HepG2 (cell line): ENCODE data around the gene PTPN14. TPM values are rescaled to one million over a fixed set of nuclear protein-coding genes. Genes with fewer than 3 reads are reported as not detected.

Experiments
- ATAC-seq: fragments of 200-7000 bp; cut with Tn5 transposase; 3 replicates; pipeline ENCODE4 v1.9.1; 2020; ENCODE audit warnings: mild to moderate bottlenecking, moderate library complexity
- BruUV-seq: library from RNA; stranded (reverse); fragments of 400-500 nt; replicated peaks from 2 replicates; lab custom pipeline; 2021; lab: Mats Ljungman, UMichigan
- CTCF ChIA-PET: fragments of 300-600 bp; formaldehyde crosslinking; extraction: SDS; loops from one replicate; lab custom pipeline; 2021; ENCODE audit warnings: low total read pairs, inconsistent platforms, low intra/inter-chr PET ratio; lab: Yijun Ruan, JAX
- POLR2A ChIA-PET: fragments of 350-600 bp; sonication (Branson Sonifier 250); formaldehyde crosslinking; loops from one replicate; lab custom pipeline; 2020; ENCODE audit warnings: antibody characterized with exemption, inconsistent platforms; lab: Yijun Ruan, JAX
- DNase-seq: peaks from one replicate; pipeline ENCODE4 v3.0.0-alpha.2; 2015; ENCODE audit warnings: low spot score
- FAIRE-seq: peaks from 3 replicates; lab custom pipeline; 2011; peaks lifted over from hg19 to GRCh38; lab: Jason Lieb, UNC
- H2AFZ ChIP-seq: one replicate; pipeline ENCODE4 v1.6.1; 2011; ENCODE audit warnings: low read length, inconsistent platforms
- H3K27ac ChIP-seq: fragments of 300-600 bp; 3 replicates; pipeline ENCODE4 v1.8.0; 2011; ENCODE audit warnings: mixed run types, mild to moderate bottlenecking, mixed read lengths, low read length, inconsistent platforms; ENCODE audit not compliant: insufficient read depth; ENCODE audit errors: extremely low read length
- H3K27me3 ChIP-seq, 2 experiments: fragments of 200-600 bp in 1 of 2; 2 replicates in 1 of 2; 3 replicates in 1 of 2; pipeline versions ENCODE4 v1.6.0 to v1.8.0; 2011; ENCODE audit warnings: low read length in 2 of 2, mild to moderate bottlenecking in 2 of 2, moderate library complexity in 2 of 2, inconsistent platforms in 1 of 2; ENCODE audit not compliant: insufficient read depth in 2 of 2, control insufficient read depth in 1 of 2
- H3K36me3 ChIP-seq, 2 experiments: fragments of 200-600 bp in 1 of 2; replicated peaks in 1 of 2; 2 replicates in 1 of 2; 3 replicates in 1 of 2; pipeline versions ENCODE4 v1.5.1 to v1.8.0; 2011; ENCODE audit warnings: low read length in 2 of 2, inconsistent platforms in 1 of 2; ENCODE audit not compliant: insufficient read depth in 2 of 2, control insufficient read depth in 1 of 2
- H3K4me1 ChIP-seq: 2 replicates; pipeline ENCODE4 v1.5.1; 2012; ENCODE audit warnings: low read length, inconsistent platforms; ENCODE audit not compliant: insufficient read depth
- H3K4me2 ChIP-seq: 2 replicates; pipeline ENCODE4 v1.6.0; 2011; ENCODE audit warnings: low read depth, low read length, inconsistent platforms
- H3K4me3 ChIP-seq, 3 experiments: fragments of 200-600 bp in 1 of 3; sonication (generic), shearing (Covaris generic) in 1 of 3; replicated peaks in 1 of 3; 2 replicates each; pipeline ENCODE4 v1.5.1; 2011 to 2016; ENCODE audit warnings: low read length in 3 of 3, inconsistent platforms in 2 of 3, low read depth in 2 of 3, mild to moderate bottlenecking in 2 of 3, control low read depth in 1 of 3, mixed read lengths in 1 of 3; ENCODE audit not compliant: insufficient read depth in 1 of 3
- H3K79me2 ChIP-seq: one replicate; pipeline ENCODE4 v1.6.1; 2011; ENCODE audit warnings: low read length, inconsistent platforms; ENCODE audit not compliant: insufficient read depth
- H3K9ac ChIP-seq: 2 replicates; pipeline ENCODE4 v1.6.0; 2011; ENCODE audit warnings: mild to moderate bottlenecking, low read depth, low read length, inconsistent platforms; ENCODE audit not compliant: insufficient read depth
- H3K9me3 ChIP-seq: 2 replicates; pipeline ENCODE4 v1.5.1; 2012; ENCODE audit warnings: mild to moderate bottlenecking, low read length
- H4K20me1 ChIP-seq: 2 replicates; pipeline ENCODE4 v1.6.0; 2011; ENCODE audit warnings: inconsistent platforms, mild to moderate bottlenecking, low read length, moderate library complexity; ENCODE audit not compliant: insufficient read depth
- CBX5 ChIP-seq: sonication (generic); formaldehyde crosslinking; IDR thresholded peaks from 2 replicates; pipeline ENCODE4 v1.4.0; 2020; ENCODE audit warnings: missing genetic modification reagents, borderline replicate concordance
- DNMT1 ChIP-seq: sonication (generic); formaldehyde crosslinking; IDR thresholded peaks from 2 replicates; pipeline ENCODE4 v1.5.1; 2020; ENCODE audit warnings: mild to moderate bottlenecking, missing genetic modification reagents
- MLX ChIP-seq: IDR thresholded peaks from 2 replicates; pipeline ENCODE4 v1.6.1; 2016
- NFKB2 ChIP-seq: sonication (generic); formaldehyde crosslinking; IDR thresholded peaks from 2 replicates; pipeline ENCODE4 v1.4.0; 2020; ENCODE audit warnings: missing genetic modification reagents, borderline replicate concordance
- NKX3-1 ChIP-seq: sonication (generic); formaldehyde crosslinking; IDR thresholded peaks from 2 replicates; pipeline ENCODE4 v1.5.0; 2020; ENCODE audit warnings: missing genetic modification reagents
- PLRG1 ChIP-seq: fragments of 450-650 bp; conservative IDR thresholded peaks from 2 replicates; pipeline ENCODE4 v1.6.1; 2016
- ZBTB2 ChIP-seq: sonication (generic); formaldehyde crosslinking; IDR thresholded peaks from 2 replicates; pipeline ENCODE4 v1.8.0; 2022; ENCODE audit warnings: low read depth, missing genetic modification reagents
- ZNF549 ChIP-seq: sonication (generic); formaldehyde crosslinking; IDR thresholded peaks from 2 replicates; pipeline ENCODE4 v1.5.0; 2020; ENCODE audit warnings: missing genetic modification reagents
- ZNF570 ChIP-seq: sonication (generic); formaldehyde crosslinking; IDR thresholded peaks from 2 replicates; pipeline ENCODE4 v1.4.0; 2020; ENCODE audit warnings: mild to moderate bottlenecking, missing genetic modification reagents, borderline replicate concordance
- whole genome bisulfite sequencing: methylation state at CpG from one replicate; pipeline ENCODE4 v1.1.6; 2017; ENCODE audit warnings: low lambda C conversion rate; 5-methylcytosine and 5-hydroxymethylcytosine counted together
- in situ Hi-C: cut with HindIII; loops from 2 replicates; pipeline ENCODE4 v1.10.0; 2017; ENCODE audit warnings: low pct_unique_long_range_greater_than_20kb; ENCODE audit not compliant: extremely low pct_ligation_motif_present
- intact Hi-C: fragments of 100-400 bp; cut with micrococcal nuclease; formaldehyde crosslinking; loops from one replicate; pipeline ENCODE4 v1.10.0; 2022; ENCODE audit not compliant: unreplicated experiment
- polyA plus RNA-seq, 8 experiments: library from polyadenylated mRNA; depleted of rRNA in 3 of 8; stranded (reverse) in 7 of 8; unstranded in 1 of 8; fragments of >200 nt; fragmentation: Illumina TruSeq in 4 of 8; extraction: Trizol in 4 of 8; gene quantifications; 2 replicates each; pipeline versions ENCODE4 v1.2.1 to v1.2.3, GENCODE V29; 2011 to 2016; ENCODE audit warnings: low read depth in 4 of 8, missing spikeins in 1 of 8, mixed read lengths in 1 of 8; ENCODE audit not compliant: insufficient read depth in 1 of 8
- total RNA-seq, 5 experiments: library from RNA; depleted of rRNA; stranded (reverse); fragments of >200 nt; fragmentation: Illumina TruSeq; extraction: Trizol; gene quantifications; 2 replicates each; pipeline ENCODE4 v1.2.3, GENCODE V29; 2016; ENCODE audit warnings: low read depth in 1 of 5
- TF ChIP-seq, protein P1 (sequence below): sonication (generic); formaldehyde crosslinking; IDR thresholded peaks from 2 replicates; pipeline ENCODE4 v1.8.1; 2023; ENCODE audit warnings: mild to moderate bottlenecking, missing genetic modification reagents
- TF ChIP-seq, protein P2 (sequence below): sonication (generic); formaldehyde crosslinking; IDR thresholded peaks from 2 replicates; pipeline ENCODE4 v1.4.0; 2020; ENCODE audit warnings: mild to moderate bottlenecking, missing genetic modification reagents

The PTPN14 gene
- total and polyA plus RNA-seq, 2 of the 13 experiments (the other 11 are each of a cell fraction or from before 2014, with no cell fraction given), result 3.9 to 4.7 TPM

GRCh38 chr1:214475331-214475730 lies 76.1 kb downstream of the PTPN14 start:
- BruUV-seq, result no TSS peak
- 93% methylated on average over 2 of the region's 2 CpGs for WGBS
- Histone ChIP-seq H3K79me2 (no peaks in the 10 kb centered on the region), H3K4me3 (no peak overlapping the region), H3K4me1 (peaks cover 21% of the 10 kb centered on the region)
- CTCF ChIA-PET, result no interaction called here
- no peak for TF ChIP-seq ZNF570 (CRISPR knock-in tag)
- no peak for TF ChIP-seq ZBTB2 (CRISPR knock-in tag)
- no peak for TF ChIP-seq PLRG1
- TF ChIP-seq, protein P1, sequence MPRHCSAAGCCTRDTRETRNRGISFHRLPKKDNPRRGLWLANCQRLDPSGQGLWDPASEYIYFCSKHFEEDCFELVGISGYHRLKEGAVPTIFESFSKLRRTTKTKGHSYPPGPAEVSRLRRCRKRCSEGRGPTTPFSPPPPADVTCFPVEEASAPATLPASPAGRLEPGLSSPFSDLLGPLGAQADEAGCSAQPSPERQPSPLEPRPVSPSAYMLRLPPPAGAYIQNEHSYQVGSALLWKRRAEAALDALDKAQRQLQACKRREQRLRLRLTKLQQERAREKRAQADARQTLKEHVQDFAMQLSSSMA (CRISPR knock-in tag), result no peak
- TF ChIP-seq MLX (CRISPR knock-in tag), result no peak
- no peak for TF ChIP-seq ZNF549 (CRISPR knock-in tag)
- TF ChIP-seq, protein P2, sequence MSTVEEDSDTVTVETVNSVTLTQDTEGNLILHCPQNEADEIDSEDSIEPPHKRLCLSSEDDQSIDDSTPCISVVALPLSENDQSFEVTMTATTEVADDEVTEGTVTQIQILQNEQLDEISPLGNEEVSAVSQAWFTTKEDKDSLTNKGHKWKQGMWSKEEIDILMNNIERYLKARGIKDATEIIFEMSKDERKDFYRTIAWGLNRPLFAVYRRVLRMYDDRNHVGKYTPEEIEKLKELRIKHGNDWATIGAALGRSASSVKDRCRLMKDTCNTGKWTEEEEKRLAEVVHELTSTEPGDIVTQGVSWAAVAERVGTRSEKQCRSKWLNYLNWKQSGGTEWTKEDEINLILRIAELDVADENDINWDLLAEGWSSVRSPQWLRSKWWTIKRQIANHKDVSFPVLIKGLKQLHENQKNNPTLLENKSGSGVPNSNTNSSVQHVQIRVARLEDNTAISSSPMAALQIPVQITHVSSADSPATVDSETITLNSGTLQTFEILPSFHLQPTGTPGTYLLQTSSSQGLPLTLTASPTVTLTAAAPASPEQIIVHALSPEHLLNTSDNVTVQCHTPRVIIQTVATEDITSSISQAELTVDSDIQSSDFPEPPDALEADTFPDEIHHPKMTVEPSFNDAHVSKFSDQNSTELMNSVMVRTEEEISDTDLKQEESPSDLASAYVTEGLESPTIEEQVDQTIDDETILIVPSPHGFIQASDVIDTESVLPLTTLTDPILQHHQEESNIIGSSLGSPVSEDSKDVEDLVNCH (CRISPR knock-in tag), result no peak
- TF ChIP-seq CBX5 (CRISPR knock-in tag), result no peak
- TF ChIP-seq DNMT1 (CRISPR knock-in tag), result no peak
- no peak for TF ChIP-seq NKX3-1 (CRISPR knock-in tag)
- no peak for TF ChIP-seq NFKB2 (CRISPR knock-in tag)
- TF ChIP-seq, all 625 proteins: peak for 0
- intact Hi-C loops (no loop called here), in situ Hi-C loops (no loop called here)
- no peaks in the 10 kb centered on the region for H3K36me3 ChIP-seq
- no peaks in the 10 kb centered on the region for H4K20me1 ChIP-seq
- no peaks in the 10 kb centered on the region for H3K27me3 ChIP-seq
- no peak overlapping the region for H3K27ac ChIP-seq
- FAIRE-seq, result no peak
- no peak overlapping the region for H3K4me2 ChIP-seq
- no peaks in the 10 kb centered on the region for H3K9me3 ChIP-seq
- POLR2A ChIA-PET, result no interaction called here
- H2AFZ ChIP-seq, result no peak overlapping the region
- no peak for ATAC-seq
- no peak overlapping the region for H3K9ac ChIP-seq
- DNase-seq, result no peak
